ENCODE data around the gene LRATD1.

DNA sequence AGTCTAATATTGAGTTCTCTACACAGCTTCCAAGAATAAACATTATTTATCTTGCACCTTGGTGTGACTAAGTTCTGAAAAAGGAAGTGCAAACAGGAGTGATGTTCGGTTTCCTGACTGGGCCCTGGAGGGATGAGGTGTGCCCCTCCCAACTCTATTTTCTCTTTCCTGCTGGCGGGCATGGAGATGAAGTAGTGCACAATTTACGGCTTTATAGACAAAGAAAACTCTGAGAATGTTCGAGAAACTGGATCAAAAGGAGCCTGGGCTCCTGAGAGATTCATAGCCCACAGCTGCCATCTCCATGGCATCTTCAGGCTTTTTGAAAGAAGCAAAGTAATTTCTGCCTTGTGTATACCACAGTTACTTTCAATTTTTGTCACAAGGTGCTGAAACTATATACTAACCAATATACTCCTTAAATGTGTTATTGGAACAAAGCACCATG is 22.3 kb downstream of the LRATD1 start:
- TF ChIP-seq, protein P1, sequence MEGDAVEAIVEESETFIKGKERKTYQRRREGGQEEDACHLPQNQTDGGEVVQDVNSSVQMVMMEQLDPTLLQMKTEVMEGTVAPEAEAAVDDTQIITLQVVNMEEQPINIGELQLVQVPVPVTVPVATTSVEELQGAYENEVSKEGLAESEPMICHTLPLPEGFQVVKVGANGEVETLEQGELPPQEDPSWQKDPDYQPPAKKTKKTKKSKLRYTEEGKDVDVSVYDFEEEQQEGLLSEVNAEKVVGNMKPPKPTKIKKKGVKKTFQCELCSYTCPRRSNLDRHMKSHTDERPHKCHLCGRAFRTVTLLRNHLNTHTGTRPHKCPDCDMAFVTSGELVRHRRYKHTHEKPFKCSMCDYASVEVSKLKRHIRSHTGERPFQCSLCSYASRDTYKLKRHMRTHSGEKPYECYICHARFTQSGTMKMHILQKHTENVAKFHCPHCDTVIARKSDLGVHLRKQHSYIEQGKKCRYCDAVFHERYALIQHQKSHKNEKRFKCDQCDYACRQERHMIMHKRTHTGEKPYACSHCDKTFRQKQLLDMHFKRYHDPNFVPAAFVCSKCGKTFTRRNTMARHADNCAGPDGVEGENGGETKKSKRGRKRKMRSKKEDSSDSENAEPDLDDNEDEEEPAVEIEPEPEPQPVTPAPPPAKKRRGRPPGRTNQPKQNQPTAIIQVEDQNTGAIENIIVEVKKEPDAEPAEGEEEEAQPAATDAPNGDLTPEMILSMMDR (conservative IDR thresholded peaks at IDR 0.05; ENCODE audit: low read length), result no peak
- no peak for TF ChIP-seq EZH2phosphoT487 (IDR thresholded peaks at IDR 0.05; ENCODE audit: borderline replicate concordance, low read depth, low read length)

Measured in OCI-LY7 (cell line).